ENCODE results near the gene SDE2. TPM values are rescaled to one million over a fixed set of nuclear protein-coding genes. Genes with fewer than 3 reads are reported as not detected.

Gene SDE2
- polyA plus RNA-seq, 1 donor from 2014 or later = 18.6 TPM

- no peaks in the 10 kb centered on the region for H3K9me3 ChIP-seq (ENCODE audit: low read length)
- no peak overlapping the region for H2AFZ ChIP-seq (ENCODE audit: low read depth, low read length)
- no peak overlapping the region for H3K4me2 ChIP-seq (ENCODE audit: low read length)
- H3K9me2 ChIP-seq (ENCODE audit: insufficient read depth, low read length) = no peaks in the 10 kb centered on the region
- no peak for TF ChIP-seq EZH2 (IDR thresholded peaks at IDR 0.05; ENCODE audit: borderline replicate concordance, insufficient read depth, low read length, poor library complexity, severe bottlenecking)
- no peak for TF ChIP-seq TAF1 (IDR thresholded peaks at IDR 0.05; ENCODE audit: low read depth)
- TF ChIP-seq EP300 (conservative IDR thresholded peaks at IDR 0.05; ENCODE audit: poor library complexity, severe bottlenecking) = no peak
- TF ChIP-seq SMC3 (conservative IDR thresholded peaks at IDR 0.05; ENCODE audit: poor library complexity) = no peak
- no peak for TF ChIP-seq MXI1 (conservative IDR thresholded peaks at IDR 0.05; ENCODE audit: poor library complexity, severe bottlenecking)
- TF ChIP-seq POLR2AphosphoS5 (IDR thresholded peaks at IDR 0.05) = no peak
- no peak for TF ChIP-seq CTCF (IDR thresholded peaks at IDR 0.05; ENCODE audit: poor library complexity, severe bottlenecking)
- TF ChIP-seq REST (IDR thresholded peaks at IDR 0.05; ENCODE audit: borderline replicate concordance) = no peak
- no peak for TF ChIP-seq RAD21 (conservative IDR thresholded peaks at IDR 0.05)
- no peaks in the 10 kb centered on the region for H3K79me2 ChIP-seq (replicated peaks; ENCODE audit: insufficient read depth, low read length)
- H3K27me3 ChIP-seq (ENCODE audit: insufficient read depth, low read depth, low read length) = no peaks in the 10 kb centered on the region
- no peaks in the 10 kb centered on the region for H3K36me3 ChIP-seq (ENCODE audit: insufficient read depth, low read length)
- H3F3A ChIP-seq (ENCODE audit: insufficient read depth, low read length, poor library complexity, severe bottlenecking) = no peaks in the 10 kb centered on the region
- no peak overlapping the region for H3K27ac ChIP-seq (ENCODE audit: low read length)
- no peaks in the 10 kb centered on the region for H4K20me1 ChIP-seq (ENCODE audit: insufficient read depth)
- no peak overlapping the region for H3K9ac ChIP-seq (ENCODE audit: low read length)
- H3K4me3 ChIP-seq (ENCODE audit: low read length) = no peak overlapping the region
Observed at GRCh38 chr1:226006686-226007085, 7.5 kb upstream of the SDE2 start.

- Histone ChIP-seq H3K79me2 (replicated peaks; ENCODE audit: insufficient read depth, low read length) (no peaks in the 10 kb centered on the region), H3K9me2 (ENCODE audit: insufficient read depth, low read length) (no peaks in the 10 kb centered on the region), H4K20me1 (ENCODE audit: insufficient read depth) (no peaks in the 10 kb centered on the region), H3K4me2 (ENCODE audit: low read length) (no peak overlapping the region), H3K9me3 (ENCODE audit: low read length) (no peaks in the 10 kb centered on the region), H3K9ac (ENCODE audit: low read length) (no peak overlapping the region), H3K4me3 (ENCODE audit: low read length) (no peak overlapping the region), H2AFZ (ENCODE audit: low read depth, low read length) (no peak overlapping the region), H3K27ac (ENCODE audit: low read length) (no peak overlapping the region), H3F3A (ENCODE audit: insufficient read depth, low read length, poor library complexity, severe bottlenecking) (peaks cover 8% of the 10 kb centered on the region), H3K27me3 (ENCODE audit: insufficient read depth, low read depth, low read length) (no peaks in the 10 kb centered on the region), H3K36me3 (ENCODE audit: insufficient read depth, low read length) (no peaks in the 10 kb centered on the region)
- TF ChIP-seq MXI1 (conservative IDR thresholded peaks at IDR 0.05; ENCODE audit: poor library complexity, severe bottlenecking) = no peak
- TF ChIP-seq SMC3 (conservative IDR thresholded peaks at IDR 0.05; ENCODE audit: poor library complexity) = no peak
- TF ChIP-seq REST (IDR thresholded peaks at IDR 0.05; ENCODE audit: borderline replicate concordance) = no peak
- TF ChIP-seq POLR2AphosphoS5 (IDR thresholded peaks at IDR 0.05) = no peak
- no peak for TF ChIP-seq RAD21 (conservative IDR thresholded peaks at IDR 0.05)
- no peak for TF ChIP-seq EP300 (conservative IDR thresholded peaks at IDR 0.05; ENCODE audit: poor library complexity, severe bottlenecking)
- TF ChIP-seq CTCF (IDR thresholded peaks at IDR 0.05; ENCODE audit: poor library complexity, severe bottlenecking) = no peak
- TF ChIP-seq TAF1 (IDR thresholded peaks at IDR 0.05; ENCODE audit: low read depth) = no peak
- TF ChIP-seq EZH2 (IDR thresholded peaks at IDR 0.05; ENCODE audit: borderline replicate concordance, insufficient read depth, low read length, poor library complexity, severe bottlenecking) = no peak
Observed at GRCh38 chr1:226004396-226004795, 5.3 kb upstream of the SDE2 start.
